Liver (tissue), 3 donors: Measurements from ENCODE around the gene NOP16.

Experiments
- CTCF ChIP-seq: fragments of 150-350 bp; IDR thresholded peaks from 2 replicates; pipeline ENCODE4 v1.5.1; 2017; ENCODE audit warnings: improper control_type of control experiment, low read depth, low read length; ENCODE audit not compliant: missing input control
- GABPA ChIP-seq, 2 donors: IDR thresholded peaks in 1 of 2; conservative IDR thresholded peaks in 1 of 2; 2 replicates each; pipeline ENCODE4 v1.6.1; 2016; ENCODE audit warnings: antibody characterized with exemption in 2 of 2, mild to moderate bottlenecking in 1 of 2, moderate library complexity in 1 of 2
- HNF4A ChIP-seq, 2 donors: conservative IDR thresholded peaks; 2 replicates each; pipeline ENCODE4 v1.6.1; 2016; ENCODE audit warnings: antibody characterized with exemption in 2 of 2, mild to moderate bottlenecking in 2 of 2
- HNF4G ChIP-seq: IDR thresholded peaks from 2 replicates; pipeline ENCODE4 v1.6.1; 2016; ENCODE audit warnings: antibody characterized with exemption
- RAD21 ChIP-seq, 2 donors: IDR thresholded peaks; 2 replicates each; pipeline ENCODE4 v1.6.1; 2016; ENCODE audit warnings: antibody characterized with exemption in 2 of 2, mild to moderate bottlenecking in 2 of 2
- SP1 ChIP-seq: IDR thresholded peaks from 2 replicates; pipeline ENCODE4 v1.6.1; 2018; ENCODE audit warnings: antibody characterized with exemption, mild to moderate bottlenecking
- TAF1 ChIP-seq: conservative IDR thresholded peaks from 2 replicates; pipeline ENCODE4 v1.6.1; 2016; ENCODE audit warnings: antibody characterized with exemption, mild to moderate bottlenecking
- YY1 ChIP-seq: IDR thresholded peaks from 2 replicates; pipeline ENCODE4 v1.6.1; 2016; ENCODE audit warnings: antibody characterized with exemption, mild to moderate bottlenecking
- TF ChIP-seq, protein P1 (sequence below): IDR thresholded peaks from 2 replicates; pipeline ENCODE4 v1.6.1; 2016; ENCODE audit warnings: antibody characterized with exemption, mild to moderate bottlenecking
- donor health status: healthy.
- donor health status: healthy.

DNA sequence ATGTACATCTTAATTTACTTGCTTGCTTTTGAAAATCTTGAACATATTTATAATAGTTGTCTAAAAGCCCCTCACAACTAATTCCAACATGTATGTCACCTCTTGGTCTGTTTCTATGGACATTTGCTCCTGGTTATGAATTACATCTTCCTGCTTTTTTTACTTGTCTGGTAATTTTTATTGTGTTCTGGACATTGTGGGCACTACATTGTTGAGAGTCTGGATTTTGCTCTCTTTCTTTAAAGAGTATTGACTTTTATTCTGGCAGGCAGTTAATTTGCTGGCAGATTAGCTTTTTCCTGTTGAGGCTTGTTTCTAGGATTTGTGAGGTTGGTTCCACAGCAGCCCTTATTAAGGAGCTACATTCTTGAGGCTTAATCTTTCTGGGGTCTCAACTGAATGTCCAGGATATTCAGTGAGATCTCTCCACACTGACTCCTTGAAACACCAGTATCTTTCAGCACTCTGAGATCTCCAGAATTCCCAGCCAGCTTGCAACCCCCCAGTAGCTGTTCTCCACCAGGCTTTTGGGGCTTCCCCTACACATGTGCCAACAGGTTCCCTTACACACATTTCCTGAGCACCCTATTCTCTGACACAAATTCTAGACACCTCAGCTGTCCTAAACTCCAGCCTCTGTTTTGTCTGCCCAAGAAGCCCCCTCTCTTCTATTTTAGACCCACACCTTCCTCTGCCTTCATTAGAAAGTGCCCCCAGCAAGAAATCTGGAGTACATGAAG is 54.2 kb downstream of the NOP16 start:
- TF ChIP-seq CTCF (no peak), YY1 (no peak), TAF1 (no peak), GABPA (IDR thresholded peaks at IDR 0.05 in 1 of 2, conservative IDR thresholded peaks at IDR 0.05 in 1 of 2) (no peak), RAD21 (IDR thresholded peaks at IDR 0.05) (no peak), SP1 (no peak), HNF4A (conservative IDR thresholded peaks at IDR 0.05) (no peak), HNF4G (no peak)
- TF ChIP-seq, protein P1, sequence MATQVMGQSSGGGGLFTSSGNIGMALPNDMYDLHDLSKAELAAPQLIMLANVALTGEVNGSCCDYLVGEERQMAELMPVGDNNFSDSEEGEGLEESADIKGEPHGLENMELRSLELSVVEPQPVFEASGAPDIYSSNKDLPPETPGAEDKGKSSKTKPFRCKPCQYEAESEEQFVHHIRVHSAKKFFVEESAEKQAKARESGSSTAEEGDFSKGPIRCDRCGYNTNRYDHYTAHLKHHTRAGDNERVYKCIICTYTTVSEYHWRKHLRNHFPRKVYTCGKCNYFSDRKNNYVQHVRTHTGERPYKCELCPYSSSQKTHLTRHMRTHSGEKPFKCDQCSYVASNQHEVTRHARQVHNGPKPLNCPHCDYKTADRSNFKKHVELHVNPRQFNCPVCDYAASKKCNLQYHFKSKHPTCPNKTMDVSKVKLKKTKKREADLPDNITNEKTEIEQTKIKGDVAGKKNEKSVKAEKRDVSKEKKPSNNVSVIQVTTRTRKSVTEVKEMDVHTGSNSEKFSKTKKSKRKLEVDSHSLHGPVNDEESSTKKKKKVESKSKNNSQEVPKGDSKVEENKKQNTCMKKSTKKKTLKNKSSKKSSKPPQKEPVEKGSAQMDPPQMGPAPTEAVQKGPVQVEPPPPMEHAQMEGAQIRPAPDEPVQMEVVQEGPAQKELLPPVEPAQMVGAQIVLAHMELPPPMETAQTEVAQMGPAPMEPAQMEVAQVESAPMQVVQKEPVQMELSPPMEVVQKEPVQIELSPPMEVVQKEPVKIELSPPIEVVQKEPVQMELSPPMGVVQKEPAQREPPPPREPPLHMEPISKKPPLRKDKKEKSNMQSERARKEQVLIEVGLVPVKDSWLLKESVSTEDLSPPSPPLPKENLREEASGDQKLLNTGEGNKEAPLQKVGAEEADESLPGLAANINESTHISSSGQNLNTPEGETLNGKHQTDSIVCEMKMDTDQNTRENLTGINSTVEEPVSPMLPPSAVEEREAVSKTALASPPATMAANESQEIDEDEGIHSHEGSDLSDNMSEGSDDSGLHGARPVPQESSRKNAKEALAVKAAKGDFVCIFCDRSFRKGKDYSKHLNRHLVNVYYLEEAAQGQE, result no peak
